OCI-LY3 (cell line): Measurements from ENCODE around the gene ZNF296.

Experiments used
- H2AFZ ChIP-seq: fragments of 200-600, 300-600 bp; shearing (Covaris generic); 2 replicates; pipeline ENCODE4 v1.6.0; 2014; ENCODE audit warnings: antibody characterized with exemption, low read depth, low read length
- H3K27ac ChIP-seq: fragments of 200-600, 300-600 bp; sonication (generic); 2 replicates; pipeline ENCODE4 v1.5.1; 2014; ENCODE audit warnings: mild to moderate bottlenecking, low read length, moderate library complexity, mixed read lengths
- H3K27me3 ChIP-seq: fragments of 200-600, 300-600 bp; sonication (generic); 2 replicates; pipeline ENCODE4 v1.6.1; 2014; ENCODE audit warnings: low read depth, low read length, mixed read lengths
- H3K36me3 ChIP-seq: fragments of 200-600, 300-600 bp; sonication (generic); replicated peaks from 2 replicates; pipeline ENCODE3; 2014; ENCODE audit warnings: low read depth, low read length, mixed read lengths
- H3K4me1 ChIP-seq: fragments of 300-600, 200-600 bp; sonication (generic); 2 replicates; pipeline ENCODE4 v1.6.1; 2014; ENCODE audit warnings: low read length, mixed read lengths
- H3K4me2 ChIP-seq: fragments of 200-600, 300-600 bp; sonication (generic); 2 replicates; pipeline ENCODE4 v1.6.1; 2014; ENCODE audit warnings: low read length, mixed read lengths
- H3K4me3 ChIP-seq: fragments of 300-600, 200-600 bp; sonication (generic); 2 replicates; pipeline ENCODE4 v1.5.1; 2014; ENCODE audit warnings: antibody characterized with exemption, mild to moderate bottlenecking, low read length, moderate library complexity
- H3K79me2 ChIP-seq: fragments of 300-600, 200-600 bp; shearing (Covaris generic); 2 replicates; pipeline ENCODE4 v1.6.1; 2014; ENCODE audit warnings: mild to moderate bottlenecking, low read length, mixed read lengths
- H3K9ac ChIP-seq: fragments of 300-600, 200-600 bp; shearing (Covaris generic); 2 replicates; pipeline ENCODE4 v1.6.0; 2014; ENCODE audit warnings: mild to moderate bottlenecking, low read length, moderate library complexity
- H3K9me3 ChIP-seq: fragments of 200-600, 300-600 bp; shearing (Covaris generic); 2 replicates; pipeline ENCODE4 v1.6.1; 2014; ENCODE audit warnings: low read length, mixed read lengths; ENCODE audit not compliant: insufficient read depth
- H4K20me1 ChIP-seq: fragments of 200-600, 300-600 bp; sonication (generic); 2 replicates; pipeline ENCODE4 v1.6.1; 2016; ENCODE audit warnings: low read length, mixed read lengths; ENCODE audit not compliant: insufficient read depth
- CTCF ChIP-seq: fragments of 200-600, 300-600 bp; sonication (generic); IDR thresholded peaks from 2 replicates; pipeline ENCODE4 v1.5.1; 2014; ENCODE audit warnings: antibody characterized with exemption, low read length, low read depth
- EZH2phosphoT487 ChIP-seq: fragments of 200-600 bp; shearing (Covaris generic); IDR thresholded peaks from 2 replicates; pipeline ENCODE4 v1.6.1; 2018; ENCODE audit warnings: antibody characterized with exemption, mixed run types, low read depth

Gene ZNF296

GRCh38 chr19:45118106-45118505 lies 41.8 kb upstream of the ZNF296 start:
- Histone ChIP-seq H3K79me2 (peaks cover 75% of the 10 kb centered on the region), H3K27ac (no peak overlapping the region), H3K4me2 (peak overlapping the region; percentile 9), H4K20me1 (peaks cover 73% of the 10 kb centered on the region), H3K4me3 (no peak overlapping the region), H3K27me3 (no peaks in the 10 kb centered on the region), H3K4me1 (peaks cover 37% of the 10 kb centered on the region), H3K9me3 (no peaks in the 10 kb centered on the region), H2AFZ (no peak overlapping the region), H3K9ac (no peak overlapping the region), H3K36me3 (no peaks in the 10 kb centered on the region)
- TF ChIP-seq CTCF (no peak), EZH2phosphoT487 (no peak)

GRCh38 chr19:45117671-45118070 lies 41.4 kb upstream of the ZNF296 start:
- Histone ChIP-seq H2AFZ (no peak overlapping the region), H3K9ac (no peak overlapping the region), H3K36me3 (no peaks in the 10 kb centered on the region), H4K20me1 (peaks cover 76% of the 10 kb centered on the region), H3K79me2 (peaks cover 80% of the 10 kb centered on the region), H3K4me1 (peaks cover 37% of the 10 kb centered on the region), H3K27me3 (no peaks in the 10 kb centered on the region), H3K9me3 (no peaks in the 10 kb centered on the region), H3K4me2 (no peak overlapping the region), H3K4me3 (no peak overlapping the region), H3K27ac (no peak overlapping the region)
- TF ChIP-seq EZH2phosphoT487 (no peak), CTCF (no peak)

- Histone ChIP-seq H3K4me3 (no peak overlapping the region), H3K36me3 (no peaks in the 10 kb centered on the region), H3K4me2 (peak overlapping the region; percentile 31; the same call in 1 of the 2 replicates), H3K4me1 (peaks cover 37% of the 10 kb centered on the region), H4K20me1 (peaks cover 76% of the 10 kb centered on the region), H2AFZ (no peak overlapping the region), H3K27me3 (no peaks in the 10 kb centered on the region), H3K27ac (no peak overlapping the region), H3K9me3 (no peaks in the 10 kb centered on the region), H3K79me2 (peaks cover 81% of the 10 kb centered on the region), H3K9ac (no peak overlapping the region)
- TF ChIP-seq CTCF (no peak), EZH2phosphoT487 (no peak)
Measured at GRCh38 chr19:45117167-45117594, 40.9 kb upstream of the ZNF296 start.

- Histone ChIP-seq H3K9ac (no peak overlapping the region), H3K27me3 (no peaks in the 10 kb centered on the region), H3K9me3 (no peaks in the 10 kb centered on the region), H3K4me3 (no peak overlapping the region), H4K20me1 (peaks cover 71% of the 10 kb centered on the region), H2AFZ (no peak overlapping the region), H3K4me1 (peaks cover 37% of the 10 kb centered on the region), H3K27ac (no peak overlapping the region), H3K79me2 (peaks cover 79% of the 10 kb centered on the region), H3K36me3 (no peaks in the 10 kb centered on the region), H3K4me2 (no peak overlapping the region)
- no peak for TF ChIP-seq EZH2phosphoT487
- no peak for TF ChIP-seq CTCF
Measured at GRCh38 chr19:45115809-45116615, 39.7 kb upstream of the ZNF296 start.
